Keratinocyte (primary cell): ENCODE results near the gene CPT1B. TPM values are rescaled to one million over a fixed set of nuclear protein-coding genes. Genes with fewer than 3 reads are reported as not detected.
A peak's percentile ranks its signal among the peaks of the same experiment; 100 is the strongest.

ENCODE experiments used
- DNase-seq: peaks from one replicate; pipeline ENCODE4 v3.0.0-alpha.2; 2011; ENCODE audit warnings: low read depth, missing footprints, low spot score
- FAIRE-seq: peaks from 2 replicates; lab custom pipeline; 2011; peaks lifted over from hg19 to GRCh38; lab: Jason Lieb, UNC
- H2AFZ ChIP-seq: 2 replicates; pipeline ENCODE4 v1.6.0; 2012; ENCODE audit warnings: low read length, control low read depth, inconsistent platforms; ENCODE audit not compliant: control insufficient read depth
- H3K27ac ChIP-seq: 2 replicates; pipeline ENCODE4 v1.5.1; 2011; ENCODE audit warnings: low read length; ENCODE audit not compliant: control insufficient read depth, insufficient read depth
- H3K27me3 ChIP-seq: 3 replicates; pipeline ENCODE4 v1.6.0; 2011; ENCODE audit warnings: low read length; ENCODE audit not compliant: control insufficient read depth, insufficient read depth; ENCODE audit errors: extremely low read depth
- H3K36me3 ChIP-seq, 2 experiments: 2 replicates in 1 of 2; 3 replicates in 1 of 2; pipeline ENCODE4 v1.5.1; 2011; ENCODE audit warnings: low read length in 2 of 2, mild to moderate bottlenecking in 1 of 2; ENCODE audit not compliant: control insufficient read depth in 2 of 2, insufficient read depth in 2 of 2; ENCODE audit errors: extremely low read depth in 1 of 2
- H3K4me1 ChIP-seq: 3 replicates; pipeline ENCODE4 v1.5.1; 2011; ENCODE audit warnings: low read length; ENCODE audit not compliant: control insufficient read depth, insufficient read depth; ENCODE audit errors: extremely low read depth
- H3K4me2 ChIP-seq: 3 replicates; pipeline ENCODE4 v1.6.0; 2011; ENCODE audit warnings: low read depth, low read length; ENCODE audit not compliant: control insufficient read depth, insufficient read depth; ENCODE audit errors: extremely low read depth
- H3K4me3 ChIP-seq, 3 experiments: fragments of 200-600 bp in 1 of 3; sonication (generic) in 1 of 3; 2 replicates in 2 of 3; 3 replicates in 1 of 3; pipeline ENCODE4 v1.5.1; 2011 to 2016; ENCODE audit warnings: low read length in 3 of 3, mild to moderate bottlenecking in 3 of 3, control low read depth in 2 of 3, inconsistent platforms in 1 of 3, low read depth in 1 of 3, mixed read lengths in 1 of 3, mixed run types in 1 of 3, moderate library complexity in 1 of 3; ENCODE audit not compliant: control insufficient read depth in 2 of 3, insufficient read depth in 2 of 3; ENCODE audit errors: extremely low read depth in 1 of 3
- H3K79me2 ChIP-seq: 2 replicates; pipeline ENCODE4 v1.6.0; 2012; ENCODE audit warnings: low read length; ENCODE audit not compliant: control insufficient read depth, insufficient read depth
- H3K9ac ChIP-seq: 3 replicates; pipeline ENCODE4 v1.6.0; 2011; ENCODE audit warnings: low read length; ENCODE audit not compliant: control insufficient read depth, insufficient read depth; ENCODE audit errors: extremely low read depth
- H3K9me1 ChIP-seq: 3 replicates; pipeline ENCODE4 v1.6.0; 2011; ENCODE audit warnings: low read length; ENCODE audit not compliant: control insufficient read depth, insufficient read depth; ENCODE audit errors: extremely low read depth
- H3K9me3 ChIP-seq: 2 replicates; pipeline ENCODE4 v1.5.1; 2012; ENCODE audit warnings: low read depth, low read length; ENCODE audit not compliant: control insufficient read depth
- H4K20me1 ChIP-seq: 3 replicates; pipeline ENCODE4 v1.6.0; 2011; ENCODE audit warnings: low read length; ENCODE audit not compliant: control insufficient read depth, insufficient read depth; ENCODE audit errors: extremely low read depth
- CTCF ChIP-seq, 3 experiments: IDR thresholded peaks in 1 of 3; conservative IDR thresholded peaks in 1 of 3; optimal IDR thresholded peaks in 1 of 3; 2 replicates in 2 of 3; 3 replicates in 1 of 3; pipeline versions ENCODE3 to v1.5.1; 2011; ENCODE audit warnings: low read length in 3 of 3, mild to moderate bottlenecking in 3 of 3, moderate library complexity in 2 of 3, control low read depth in 1 of 3, inconsistent platforms in 1 of 3; ENCODE audit not compliant: insufficient read depth in 2 of 3; ENCODE audit errors: extremely low read depth in 1 of 3
- EZH2 ChIP-seq: IDR thresholded peaks from one replicate; pipeline ENCODE4 v1.6.1; 2012; ENCODE audit warnings: inconsistent platforms, mild to moderate bottlenecking, low read length, moderate library complexity
- dilution Hi-C: fragments of 300-500 bp; cut with MboI; formaldehyde crosslinking; loops from one replicate; pipeline ENCODE4 v1.7.0; 2020; ENCODE audit warnings: low sequenced_read_pairs; ENCODE audit not compliant: extremely low pct_ligation_motif_present
- polyA plus RNA-seq, 5 experiments: library from polyadenylated mRNA; depleted of rRNA in 3 of 5; stranded (reverse) in 3 of 5; stranded (forward) in 1 of 5; unstranded in 1 of 5; fragments of >200 nt; gene quantifications; 1 replicate in 1 of 5; 2 replicates in 3 of 5; 3 replicates in 1 of 5; pipeline versions ENCODE4 v1.2.1 to v1.2.3, GENCODE V29; 2011 to 2012; ENCODE audit warnings: missing spikeins in 2 of 5, low read depth in 1 of 5, low replicate concordance in 1 of 5

CPT1B gene
- polyA plus RNA-seq, 1 donor (not counting 4 experiments of a cell fraction or from before 2014, with no cell fraction given), result 11.0 TPM

- Histone ChIP-seq H3K4me1 (peaks cover 7% of the 10 kb centered on the region), H3K36me3 (peaks cover 0 to 2% of the 10 kb centered on the region in 2 experiments), H4K20me1 (no peaks in the 10 kb centered on the region), H3K9me3 (no peaks in the 10 kb centered on the region), H3K79me2 (no peaks in the 10 kb centered on the region), H3K4me3 (no peak overlapping the region), H3K9me1 (no peaks in the 10 kb centered on the region), H2AFZ (no peak overlapping the region), H3K4me2 (no peak overlapping the region), H3K27ac (no peak overlapping the region), H3K9ac (no peak overlapping the region), H3K27me3 (peaks cover 11% of the 10 kb centered on the region)
- FAIRE-seq, result no peak
- DNase-seq, result no peak
- TF ChIP-seq CTCF (optimal IDR thresholded peaks at IDR 0.05 in 1 of 3, IDR thresholded peaks at IDR 0.05 in 1 of 3, conservative IDR thresholded peaks at IDR 0.05 in 1 of 3; ENCODE audit: extremely low read depth in 1 of 3, insufficient read depth in 2 of 3, low read length in 3 of 3) (no peak), EZH2 (no peak)
- dilution Hi-C loops, result no loop called here
Measured at GRCh38 chr22:50532824-50533796, 45.1 kb downstream of the CPT1B start.

- H2AFZ ChIP-seq, result peak overlapping the region; percentile 12
- H3K4me3 ChIP-seq, result peak overlapping the region; percentile 50 to 79 (median 58)
- peak overlapping the region; percentile 40 for H3K27ac ChIP-seq
- no peaks in the 10 kb centered on the region for H3K9me3 ChIP-seq
- dilution Hi-C loops, result no loop called here
- H3K27me3 ChIP-seq, result peaks cover 11% of the 10 kb centered on the region
- FAIRE-seq (no peak), DNase-seq (no peak)
- peak overlapping the region; percentile 90 for H3K9ac ChIP-seq
- H3K4me2 ChIP-seq, result peak overlapping the region; percentile 85
- peaks cover 0 to 2% of the 10 kb centered on the region in 2 experiments for H3K36me3 ChIP-seq
- H3K79me2 ChIP-seq, result no peaks in the 10 kb centered on the region
- H3K4me1 ChIP-seq, result peaks cover 5% of the 10 kb centered on the region
- TF ChIP-seq CTCF (optimal IDR thresholded peaks at IDR 0.05 in 1 of 3, IDR thresholded peaks at IDR 0.05 in 1 of 3, conservative IDR thresholded peaks at IDR 0.05 in 1 of 3; ENCODE audit: extremely low read depth in 1 of 3, insufficient read depth in 2 of 3, low read length in 3 of 3) (no peak), EZH2 (no peak)
- H4K20me1 ChIP-seq, result no peaks in the 10 kb centered on the region
- no peaks in the 10 kb centered on the region for H3K9me1 ChIP-seq
Measured at GRCh38 chr22:50531962-50532674, 46.1 kb downstream of the CPT1B start.
